ENCODE measurements around the gene ANKS1A. TPM values are rescaled to one million over a fixed set of nuclear protein-coding genes. Genes with fewer than 3 reads are reported as not detected.

Gene ANKS1A
- total and polyA plus RNA-seq, 7 experiments from 2014 or later = 2.1 to 14.8 (median 9.6) TPM

- H3K27me3 ChIP-seq (ENCODE audit: control insufficient read depth in 2 of 2, insufficient read depth in 2 of 2, low read length in 2 of 2) = no peaks in the 10 kb centered on the region
- intact Hi-C loops (cut with micrococcal nuclease) = no loop called here
- Mint-ChIP-seq H3K27ac (no peak overlapping the region), H3K4me1 (peaks cover 0 to 2% (median 0%) of the 10 kb centered on the region in 7 donors), H3K36me3 (peaks cover 0 to 30% (median 5%) of the 10 kb centered on the region in 5 donors), H3K27me3 (no peaks in the 10 kb centered on the region), H3K9me3 (no peaks in the 10 kb centered on the region), H3K4me3 (no peak overlapping the region)
- CTCF ChIA-PET = no interaction called here
- H3K27ac ChIP-seq (ENCODE audit: low read depth, low read length) = no peak overlapping the region
- POLR2A ChIA-PET = no interaction called here
- no peaks in the 10 kb centered on the region for H3K9me3 ChIP-seq (ENCODE audit: control insufficient read depth in 2 of 3, low read length in 3 of 3)
- H3K4me3 ChIP-seq (ENCODE audit: low read length) = no peak overlapping the region
- peaks cover 0 to 15% (median 0%) of the 10 kb centered on the region in 3 experiments for H3K36me3 ChIP-seq (ENCODE audit: control insufficient read depth in 2 of 3, insufficient read depth in 3 of 3, low read length in 3 of 3)
- DNase-seq = no peak
- no peak for ATAC-seq
- H3K4me1 ChIP-seq (ENCODE audit: control insufficient read depth in 2 of 2, insufficient read depth in 2 of 2, low read length in 2 of 2) = no peaks in the 10 kb centered on the region
These were observed 183.1 kb downstream of the ANKS1A start for GRCh38 chr6:35072051-35072697.

- no peaks in the 10 kb centered on the region for H3K9me3 ChIP-seq (ENCODE audit: control insufficient read depth in 2 of 3, low read length in 3 of 3)
- DNase-seq = no peak
- H3K36me3 ChIP-seq (ENCODE audit: control insufficient read depth in 2 of 3, insufficient read depth in 3 of 3, low read length in 3 of 3) = peaks cover 0 to 18% (median 0%) of the 10 kb centered on the region in 3 experiments
- no peaks in the 10 kb centered on the region for H3K4me1 ChIP-seq (ENCODE audit: control insufficient read depth in 2 of 2, insufficient read depth in 2 of 2, low read length in 2 of 2)
- peaks cover 0 to 1% (median 0%) of the 10 kb centered on the region in 7 donors for H3K4me1 Mint-ChIP-seq
- peaks cover 0 to 30% (median 5%) of the 10 kb centered on the region in 5 donors for H3K36me3 Mint-ChIP-seq
- ChIA-PET POLR2A (no interaction called here), CTCF (no interaction called here)
- intact Hi-C loops (cut with micrococcal nuclease) = no loop called here
- H3K27me3 ChIP-seq (ENCODE audit: control insufficient read depth in 2 of 2, insufficient read depth in 2 of 2, low read length in 2 of 2) = no peaks in the 10 kb centered on the region
- H3K27ac ChIP-seq (ENCODE audit: low read depth, low read length) = no peak overlapping the region
- H3K9me3 Mint-ChIP-seq = no peaks in the 10 kb centered on the region
- H3K4me3 Mint-ChIP-seq = no peak overlapping the region
- H3K27ac Mint-ChIP-seq = no peak overlapping the region
- no peaks in the 10 kb centered on the region for H3K27me3 Mint-ChIP-seq
- H3K4me3 ChIP-seq (ENCODE audit: low read length) = no peak overlapping the region
- ATAC-seq = no peak
These were observed 183.6 kb downstream of the ANKS1A start for GRCh38 chr6:35072698-35073055.

GRCh38 chr6:35073211-35073610 lies 184.2 kb downstream of the ANKS1A start:
- Histone ChIP-seq H3K27ac (ENCODE audit: low read depth, low read length) (no peak overlapping the region), H3K9me3 (ENCODE audit: control insufficient read depth in 2 of 3, low read length in 3 of 3) (no peaks in the 10 kb centered on the region), H3K36me3 (ENCODE audit: control insufficient read depth in 2 of 3, insufficient read depth in 3 of 3, low read length in 3 of 3) (peaks cover 0 to 23% (median 0%) of the 10 kb centered on the region in 3 experiments), H3K4me1 (ENCODE audit: control insufficient read depth in 2 of 2, insufficient read depth in 2 of 2, low read length in 2 of 2) (no peaks in the 10 kb centered on the region), H3K4me3 (ENCODE audit: low read length) (no peak overlapping the region), H3K27me3 (ENCODE audit: control insufficient read depth in 2 of 2, insufficient read depth in 2 of 2, low read length in 2 of 2) (no peaks in the 10 kb centered on the region)
- ChIA-PET CTCF (no interaction called here), POLR2A (no interaction called here)
- H3K36me3 Mint-ChIP-seq = peaks cover 0 to 30% (median 5%) of the 10 kb centered on the region in 5 donors
- H3K4me3 Mint-ChIP-seq = no peak overlapping the region
- H3K4me1 Mint-ChIP-seq = peaks cover 0 to 1% (median 0%) of the 10 kb centered on the region in 7 donors
- peak overlapping the region in 1 of 9 donors; percentile 27 for H3K27ac Mint-ChIP-seq
- H3K9me3 Mint-ChIP-seq = no peaks in the 10 kb centered on the region
- no peaks in the 10 kb centered on the region for H3K27me3 Mint-ChIP-seq
- intact Hi-C loops (cut with micrococcal nuclease) = no loop called here
- DNase-seq (no peak), ATAC-seq (no peak)

- no peak for ATAC-seq
- Histone ChIP-seq H3K27me3 (ENCODE audit: control insufficient read depth in 2 of 2, insufficient read depth in 2 of 2, low read length in 2 of 2) (no peaks in the 10 kb centered on the region), H3K27ac (ENCODE audit: low read depth, low read length) (no peak overlapping the region), H3K9me3 (ENCODE audit: control insufficient read depth in 2 of 3, low read length in 3 of 3) (no peaks in the 10 kb centered on the region), H3K4me1 (ENCODE audit: control insufficient read depth in 2 of 2, insufficient read depth in 2 of 2, low read length in 2 of 2) (no peaks in the 10 kb centered on the region), H3K36me3 (ENCODE audit: control insufficient read depth in 2 of 3, insufficient read depth in 3 of 3, low read length in 3 of 3) (peaks cover 0 to 30% (median 0%) of the 10 kb centered on the region in 3 experiments), H3K4me3 (ENCODE audit: low read length) (no peak overlapping the region)
- Mint-ChIP-seq H3K9me3 (no peaks in the 10 kb centered on the region), H3K27ac (no peak overlapping the region), H3K4me1 (peaks cover 0 to 1% (median 0%) of the 10 kb centered on the region in 7 donors), H3K4me3 (no peak overlapping the region), H3K36me3 (peaks cover 0 to 30% (median 5%) of the 10 kb centered on the region in 5 donors), H3K27me3 (no peaks in the 10 kb centered on the region)
- intact Hi-C loops (cut with micrococcal nuclease) = no loop called here
- no peak for DNase-seq
- ChIA-PET CTCF (no interaction called here), POLR2A (no interaction called here)
These were observed 184.9 kb downstream of the ANKS1A start for GRCh38 chr6:35073766-35074471.

- H3K9me3 Mint-ChIP-seq = no peaks in the 10 kb centered on the region
- POLR2A ChIA-PET = no interaction called here
- CTCF ChIA-PET = no interaction called here
- Histone ChIP-seq H3K4me1 (ENCODE audit: control insufficient read depth in 2 of 2, insufficient read depth in 2 of 2, low read length in 2 of 2) (no peaks in the 10 kb centered on the region), H3K9me3 (ENCODE audit: control insufficient read depth in 2 of 3, low read length in 3 of 3) (no peaks in the 10 kb centered on the region), H3K36me3 (ENCODE audit: control insufficient read depth in 2 of 3, insufficient read depth in 3 of 3, low read length in 3 of 3) (peaks cover 0 to 49% (median 0%) of the 10 kb centered on the region in 3 experiments), H3K27ac (ENCODE audit: low read depth, low read length) (no peak overlapping the region), H3K4me3 (ENCODE audit: low read length) (no peak overlapping the region), H3K27me3 (ENCODE audit: control insufficient read depth in 2 of 2, insufficient read depth in 2 of 2, low read length in 2 of 2) (no peaks in the 10 kb centered on the region)
- H3K27me3 Mint-ChIP-seq = no peaks in the 10 kb centered on the region
- H3K4me1 Mint-ChIP-seq = peaks cover 0 to 4% (median 0%) of the 10 kb centered on the region in 7 donors
- DNase-seq = no peak
- H3K27ac Mint-ChIP-seq = no peak overlapping the region
- H3K4me3 Mint-ChIP-seq = no peak overlapping the region
- H3K36me3 Mint-ChIP-seq = peaks cover 0 to 44% (median 8%) of the 10 kb centered on the region in 5 donors
- no peak for ATAC-seq
- intact Hi-C loops (cut with micrococcal nuclease) = no loop called here
These were observed 188.1 kb downstream of the ANKS1A start for GRCh38 chr6:35076997-35077712.

GRCh38 chr6:35077713-35078105 lies 188.7 kb downstream of the ANKS1A start:
- Mint-ChIP-seq H3K27me3 (no peaks in the 10 kb centered on the region), H3K27ac (no peak overlapping the region), H3K36me3 (peaks cover 0 to 41% (median 11%) of the 10 kb centered on the region in 5 donors), H3K4me1 (peaks cover 0 to 4% (median 0%) of the 10 kb centered on the region in 7 donors), H3K9me3 (no peaks in the 10 kb centered on the region), H3K4me3 (no peak overlapping the region)
- intact Hi-C loops (cut with micrococcal nuclease) = no loop called here
- H3K27ac ChIP-seq (ENCODE audit: low read depth, low read length) = no peak overlapping the region
- no peak overlapping the region for H3K4me3 ChIP-seq (ENCODE audit: low read length)
- ATAC-seq = no peak
- H3K36me3 ChIP-seq (ENCODE audit: control insufficient read depth in 2 of 3, insufficient read depth in 3 of 3, low read length in 3 of 3) = peaks cover 0 to 54% (median 0%) of the 10 kb centered on the region in 3 experiments
- H3K4me1 ChIP-seq (ENCODE audit: control insufficient read depth in 2 of 2, insufficient read depth in 2 of 2, low read length in 2 of 2) = no peaks in the 10 kb centered on the region
- no peak for DNase-seq
- H3K27me3 ChIP-seq (ENCODE audit: control insufficient read depth in 2 of 2, insufficient read depth in 2 of 2, low read length in 2 of 2) = no peaks in the 10 kb centered on the region
- ChIA-PET CTCF (no interaction called here), POLR2A (no interaction called here)
- H3K9me3 ChIP-seq (ENCODE audit: control insufficient read depth in 2 of 3, low read length in 3 of 3) = no peaks in the 10 kb centered on the region
